Activated CD4-positive, alpha-beta T cell treated with anti-CD3 and anti-CD28 coated beads, Interleukin-2, amount 10 ng/mL, durations not matched to agents 7 days and 5 days (primary cell): Measurements from ENCODE around the gene RELB. TPM values are rescaled to one million over a fixed set of nuclear protein-coding genes. Genes with fewer than 3 reads are reported as not detected.

ENCODE experiments used
- CTCF ChIA-PET: fragments of 350-600 bp; sonication (Branson Sonifier 250); formaldehyde crosslinking; loops from one replicate; lab custom pipeline; 2021; ENCODE audit warnings: antibody characterized with exemption; lab: Charles Lee
- POLR2A ChIA-PET: fragments of 350-600 bp; sonication (Branson Sonifier 250); formaldehyde crosslinking; loops from one replicate; lab custom pipeline; 2021; ENCODE audit warnings: antibody characterized with exemption; lab: Charles Lee
- DNase-seq: peaks from one replicate; pipeline ENCODE4 v3.0.0-alpha.2; 2020
- H3K27ac Mint-ChIP-seq: one replicate; pipeline ENCODE4 v1.8.0; 2021; ENCODE audit warnings: mild to moderate bottlenecking, moderate library complexity, mixed read lengths
- H3K27me3 Mint-ChIP-seq: one replicate; pipeline ENCODE4 v1.8.0; 2021; ENCODE audit warnings: mixed read lengths
- H3K36me3 Mint-ChIP-seq: one replicate; pipeline ENCODE4 v1.8.0; 2021; ENCODE audit warnings: low read depth, mixed read lengths
- H3K4me1 Mint-ChIP-seq: one replicate; pipeline ENCODE4 v1.8.0; 2021; ENCODE audit warnings: mixed read lengths
- H3K4me3 Mint-ChIP-seq: one replicate; pipeline ENCODE4 v1.8.0; 2021; ENCODE audit warnings: mild to moderate bottlenecking, moderate library complexity, mixed read lengths
- H3K9me3 Mint-ChIP-seq: one replicate; pipeline ENCODE4 v1.8.0; 2021; ENCODE audit warnings: mixed read lengths
- total RNA-seq, 2 experiments: library from RNA; stranded (reverse); gene quantifications; one replicate each; pipeline ENCODE4 v1.2.3, GENCODE V29; 2021

Gene RELB
- total RNA-seq, 2 experiments from 2014 or later = 16.8 to 20.0 TPM

GRCh38 chr19:45009625-45010255, 8.5 kb downstream of the RELB start:
- CTCF ChIA-PET = no interaction called here
- peak overlapping the region; percentile 9 for H3K27ac Mint-ChIP-seq
- H3K9me3 Mint-ChIP-seq = no peaks in the 10 kb centered on the region
- H3K4me3 Mint-ChIP-seq = no peak overlapping the region
- DNase-seq = no peak
- H3K27me3 Mint-ChIP-seq = no peaks in the 10 kb centered on the region
- POLR2A ChIA-PET = no interaction called here
- peaks cover 5% of the 10 kb centered on the region for H3K36me3 Mint-ChIP-seq
- H3K4me1 Mint-ChIP-seq = peaks cover 8% of the 10 kb centered on the region

- POLR2A ChIA-PET = no interaction called here
Measured at GRCh38 chr19:45010306-45010705, 9.0 kb downstream of the RELB start.

GRCh38 chr19:45011959-45012358, 10.7 kb downstream of the RELB start:
- Mint-ChIP-seq H3K36me3 (peaks cover 2% of the 10 kb centered on the region), H3K9me3 (no peaks in the 10 kb centered on the region), H3K27ac (no peak overlapping the region), H3K27me3 (no peaks in the 10 kb centered on the region), H3K4me1 (peaks cover 6% of the 10 kb centered on the region), H3K4me3 (no peak overlapping the region)
- CTCF ChIA-PET = no interaction called here
- DNase-seq = no peak
- POLR2A ChIA-PET = no interaction called here

More at GRCh38 chr19:45010306-45010705, 9.0 kb downstream of the RELB start:
- Mint-ChIP-seq H3K27ac (no peak overlapping the region), H3K9me3 (no peaks in the 10 kb centered on the region), H3K4me1 (peaks cover 8% of the 10 kb centered on the region), H3K27me3 (no peaks in the 10 kb centered on the region), H3K4me3 (no peak overlapping the region), H3K36me3 (peaks cover 5% of the 10 kb centered on the region)
- CTCF ChIA-PET = no interaction called here
- DNase-seq = no peak

- H3K4me1 Mint-ChIP-seq = peaks cover 5% of the 10 kb centered on the region
Measured at GRCh38 chr19:45016388-45017314, 15.4 kb downstream of the RELB start.

GRCh38 chr19:45019187-45019586, 17.9 kb downstream of the RELB start:
- CTCF ChIA-PET = no interaction called here
- no peak for DNase-seq
- H3K36me3 Mint-ChIP-seq = peaks cover 3% of the 10 kb centered on the region
- peaks cover 5% of the 10 kb centered on the region for H3K4me1 Mint-ChIP-seq
- H3K4me3 Mint-ChIP-seq = no peak overlapping the region
- no peaks in the 10 kb centered on the region for H3K9me3 Mint-ChIP-seq
- no peak overlapping the region for H3K27ac Mint-ChIP-seq
- H3K27me3 Mint-ChIP-seq = no peaks in the 10 kb centered on the region
- POLR2A ChIA-PET = no interaction called here

More at GRCh38 chr19:45016388-45017314, 15.4 kb downstream of the RELB start:
- CTCF ChIA-PET = interaction anchor here (1.0 kb wide), 1 partner anchor 62 kb away, joined by 3 read pairs; no protein-coding TSS in a partner anchor
- POLR2A ChIA-PET = no interaction called here
- Mint-ChIP-seq H3K9me3 (no peaks in the 10 kb centered on the region), H3K4me3 (no peak overlapping the region), H3K27me3 (no peaks in the 10 kb centered on the region), H3K27ac (peak overlapping the region; percentile 65), H3K36me3 (peaks cover 3% of the 10 kb centered on the region)
- DNase-seq = peak; percentile 79

GRCh38 chr19:45020071-45020470, 18.8 kb downstream of the RELB start:
- POLR2A ChIA-PET = no interaction called here
- H3K9me3 Mint-ChIP-seq = no peaks in the 10 kb centered on the region

GRCh38 chr19:45021971-45022370, 20.7 kb downstream of the RELB start:
- DNase-seq = no peak
- Mint-ChIP-seq H3K4me1 (no peaks in the 10 kb centered on the region), H3K27ac (no peak overlapping the region), H3K27me3 (no peaks in the 10 kb centered on the region), H3K4me3 (no peak overlapping the region), H3K9me3 (no peaks in the 10 kb centered on the region), H3K36me3 (peaks cover 3% of the 10 kb centered on the region)
- ChIA-PET CTCF (interaction anchor here (0.6 to 1.9 kb wide), 5 partner anchors 17 to 156 kb away, joined by 3 to 5 read pairs (median 3); partner anchors contain the start of genes CLASRP, CLPTM1 and TRAPPC6A), POLR2A (no interaction called here)

More at GRCh38 chr19:45020071-45020470, 18.8 kb downstream of the RELB start:
- Mint-ChIP-seq H3K4me3 (no peak overlapping the region), H3K27me3 (no peaks in the 10 kb centered on the region), H3K4me1 (peaks cover 5% of the 10 kb centered on the region), H3K27ac (no peak overlapping the region), H3K36me3 (peaks cover 3% of the 10 kb centered on the region)
- CTCF ChIA-PET = no interaction called here
- no peak for DNase-seq

- Mint-ChIP-seq H3K36me3 (peaks cover 5% of the 10 kb centered on the region), H3K27ac (no peak overlapping the region), H3K4me3 (peak overlapping the region; percentile 51), H3K9me3 (no peaks in the 10 kb centered on the region), H3K4me1 (no peaks in the 10 kb centered on the region), H3K27me3 (no peaks in the 10 kb centered on the region)
- POLR2A ChIA-PET = no interaction called here
- no peak for DNase-seq
- CTCF ChIA-PET = interaction anchor here (0.7 to 1.1 kb wide), 3 partner anchors 16 to 120 kb away, joined by 3 to 4 read pairs (median 3); partner anchors contain the start of gene CLASRP
Measured at GRCh38 chr19:45023048-45023447, 21.8 kb downstream of the RELB start.

GRCh38 chr19:45025264-45025663, 24.0 kb downstream of the RELB start:
- Mint-ChIP-seq H3K36me3 (peaks cover 6% of the 10 kb centered on the region), H3K4me1 (no peaks in the 10 kb centered on the region), H3K27me3 (no peaks in the 10 kb centered on the region), H3K27ac (no peak overlapping the region), H3K9me3 (no peaks in the 10 kb centered on the region), H3K4me3 (no peak overlapping the region)
- ChIA-PET CTCF (interaction anchor here (0.9 to 1.2 kb wide), 2 partner anchors 24 to 63 kb away, joined by 4 to 12 read pairs; partner anchors contain the start of gene RELB), POLR2A (no interaction called here)
- no peak for DNase-seq

- CTCF ChIA-PET = interaction anchor here (0.7 to 2.0 kb wide), 4 partner anchors 12 to 515 kb away, joined by 3 to 6 read pairs (median 4); partner anchors contain the start of gene CLASRP
- H3K9me3 Mint-ChIP-seq = no peaks in the 10 kb centered on the region
- H3K4me3 Mint-ChIP-seq = no peak overlapping the region
- POLR2A ChIA-PET = no interaction called here
- no peaks in the 10 kb centered on the region for H3K4me1 Mint-ChIP-seq
- H3K36me3 Mint-ChIP-seq = peaks cover 13% of the 10 kb centered on the region
- no peak for DNase-seq
- no peaks in the 10 kb centered on the region for H3K27me3 Mint-ChIP-seq
- H3K27ac Mint-ChIP-seq = no peak overlapping the region
Measured at GRCh38 chr19:45027371-45027770, 26.1 kb downstream of the RELB start.

- Mint-ChIP-seq H3K27me3 (no peaks in the 10 kb centered on the region), H3K27ac (peak overlapping the region; percentile 54), H3K36me3 (peaks cover 30% of the 10 kb centered on the region), H3K4me3 (no peak overlapping the region), H3K4me1 (no peaks in the 10 kb centered on the region), H3K9me3 (no peaks in the 10 kb centered on the region)
- CTCF ChIA-PET = no interaction called here
- DNase-seq = no peak
- POLR2A ChIA-PET = no interaction called here
Measured at GRCh38 chr19:45030825-45031224, 29.6 kb downstream of the RELB start.

- Mint-ChIP-seq H3K4me1 (no peaks in the 10 kb centered on the region), H3K4me3 (no peak overlapping the region), H3K27me3 (no peaks in the 10 kb centered on the region), H3K36me3 (peaks cover 32% of the 10 kb centered on the region), H3K9me3 (no peaks in the 10 kb centered on the region), H3K27ac (no peak overlapping the region)
- ChIA-PET POLR2A (no interaction called here), CTCF (interaction anchor here (0.6 to 1.2 kb wide), 2 partner anchors 32 to 44 kb away, joined by 3 read pairs; no protein-coding TSS in a partner anchor)
- DNase-seq = no peak
Measured at GRCh38 chr19:45032421-45032820, 31.2 kb downstream of the RELB start.

- Mint-ChIP-seq H3K9me3 (no peaks in the 10 kb centered on the region), H3K36me3 (peaks cover 41% of the 10 kb centered on the region), H3K27ac (no peak overlapping the region), H3K27me3 (no peaks in the 10 kb centered on the region), H3K4me1 (peaks cover 20% of the 10 kb centered on the region), H3K4me3 (no peak overlapping the region)
- ChIA-PET CTCF (no interaction called here), POLR2A (no interaction called here)
- DNase-seq = no peak
Measured at GRCh38 chr19:45035755-45036154, 34.5 kb downstream of the RELB start.
